OCI-LY7 (cell line): Measurements from ENCODE around the gene RETSAT.

Experiments used
- CTCF ChIP-seq: fragments of 200-600 bp; sonication (generic); conservative IDR thresholded peaks from 2 replicates; pipeline ENCODE4 v1.5.1; 2014; ENCODE audit warnings: mild to moderate bottlenecking, antibody characterized with exemption, low read length, moderate library complexity, mixed read lengths
- EZH2phosphoT487 ChIP-seq: fragments of 200-600 bp; sonication (generic); IDR thresholded peaks from 2 replicates; pipeline ENCODE4 v1.6.1; 2018; ENCODE audit warnings: low read depth, borderline replicate concordance, mild to moderate bottlenecking, mixed run types, antibody characterized with exemption, low read length, moderate library complexity, mixed read lengths

- TF ChIP-seq CTCF, result no peak
- no peak for TF ChIP-seq EZH2phosphoT487
Observed at GRCh38 chr2:85353876-85354285, 447 bp downstream of the RETSAT start.
